Measurements from ENCODE around the gene MYO7A.

The MYO7A gene

DNA sequence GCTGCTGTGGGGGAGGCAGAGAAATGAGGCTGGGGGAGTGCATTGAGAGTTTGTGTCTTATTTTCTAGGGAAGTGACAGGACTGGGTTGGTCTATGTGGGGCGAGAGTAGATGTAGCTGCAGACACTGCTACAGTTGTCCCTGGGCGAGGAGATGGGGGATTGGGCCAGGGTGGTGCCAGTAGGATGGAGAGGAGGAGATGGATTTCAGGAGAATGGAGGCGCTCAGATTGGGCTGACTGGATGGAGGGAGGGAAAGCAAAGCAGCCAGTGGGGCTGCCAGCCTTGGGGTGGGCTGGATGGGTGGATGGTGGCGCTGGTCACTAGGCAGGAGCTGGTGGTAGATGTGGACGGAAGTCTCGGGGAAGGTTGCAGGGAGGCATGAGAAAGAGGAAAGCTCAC, 16.1 kb upstream of the MYO7A start:
- DNase-seq (ENCODE audit: low spot score): no peak

DNA sequence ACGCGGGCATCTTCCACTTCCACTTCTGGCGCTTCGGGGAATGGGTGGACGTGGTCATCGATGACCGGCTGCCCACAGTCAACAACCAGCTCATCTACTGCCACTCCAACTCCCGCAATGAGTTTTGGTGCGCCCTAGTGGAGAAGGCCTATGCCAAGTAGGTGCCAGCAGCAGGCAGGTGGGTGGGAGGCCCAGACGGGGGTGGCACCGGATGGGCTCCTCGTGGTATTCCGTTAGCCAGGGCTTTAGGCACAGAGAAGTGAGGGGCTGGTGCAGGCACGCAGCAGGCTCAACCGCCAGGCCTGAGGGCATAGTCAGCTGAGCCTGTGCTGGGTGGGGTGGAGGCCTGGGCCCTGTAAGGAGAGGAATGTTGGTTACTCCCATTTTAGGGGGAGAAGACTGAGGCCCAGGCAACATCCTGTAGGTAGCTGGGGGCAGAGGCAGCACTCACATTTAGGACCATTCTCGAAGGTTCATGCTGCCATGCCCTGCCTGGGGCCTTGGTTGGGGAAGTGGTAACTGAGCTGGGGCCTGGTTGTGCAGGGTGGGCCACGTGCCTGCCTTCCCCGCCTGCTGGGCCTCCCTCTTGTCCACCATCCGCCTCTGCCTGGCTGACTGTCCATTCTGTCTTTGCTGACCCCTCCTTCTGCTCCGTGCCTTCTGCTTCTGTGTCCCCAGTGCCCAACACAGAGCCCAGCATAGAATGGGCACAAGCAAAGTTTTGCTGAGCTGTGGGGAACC, 15.2 kb upstream of the MYO7A start:
- DNase-seq (ENCODE audit: low spot score): no peak

DNA sequence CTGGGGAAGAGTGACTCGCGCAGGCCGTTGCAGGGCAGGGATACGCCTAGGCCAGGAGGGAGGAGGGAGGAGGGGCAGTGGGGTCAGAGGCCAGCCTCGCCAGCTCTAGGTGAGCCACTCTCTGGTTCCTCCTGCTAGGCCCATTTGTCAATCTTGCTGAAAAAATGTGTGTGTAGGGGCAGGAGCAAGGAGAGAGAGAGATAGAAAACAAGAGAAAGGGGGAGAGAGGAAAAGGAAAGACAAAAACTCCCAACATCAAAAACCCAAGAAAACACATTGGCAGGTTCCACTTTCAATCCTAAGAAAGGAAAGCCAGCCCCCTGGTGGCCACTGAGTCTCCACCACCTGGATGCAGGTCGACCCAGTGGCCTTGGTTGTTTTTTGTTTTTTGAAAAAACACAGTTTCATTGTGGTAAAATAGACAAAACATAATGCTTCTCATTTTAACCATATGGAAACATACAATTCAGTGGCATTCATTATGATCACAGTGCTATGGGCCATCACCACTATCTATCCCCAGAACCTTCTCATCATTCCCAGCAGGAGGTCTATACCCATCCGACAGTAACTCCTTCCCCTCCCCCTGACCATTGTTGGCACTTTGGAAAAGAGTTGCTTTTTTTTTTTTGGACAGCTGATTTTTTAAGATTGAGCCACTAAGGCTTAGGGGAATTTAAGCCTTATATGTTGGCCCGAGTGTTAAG, 14.5 kb upstream of the MYO7A start:
- peak; percentile 26 for DNase-seq (ENCODE audit: low spot score)

DNA sequence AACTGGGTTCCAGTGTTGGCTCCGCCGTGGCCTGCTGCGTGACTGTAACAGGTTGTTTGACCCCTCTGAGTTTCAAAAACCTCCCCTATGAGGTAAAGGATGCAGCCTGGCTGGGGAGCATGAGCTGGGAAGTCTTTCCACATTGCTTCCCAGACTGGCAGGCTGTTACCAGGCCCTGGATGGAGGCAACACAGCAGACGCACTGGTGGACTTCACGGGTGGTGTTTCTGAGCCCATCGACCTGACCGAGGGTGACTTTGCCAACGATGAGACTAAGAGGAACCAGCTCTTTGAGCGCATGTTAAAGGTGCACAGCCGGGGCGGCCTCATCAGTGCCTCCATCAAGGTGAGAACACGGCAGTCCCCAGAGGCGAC, 14.0 kb upstream of the MYO7A start:
- no peak for DNase-seq (ENCODE audit: low spot score)

DNA sequence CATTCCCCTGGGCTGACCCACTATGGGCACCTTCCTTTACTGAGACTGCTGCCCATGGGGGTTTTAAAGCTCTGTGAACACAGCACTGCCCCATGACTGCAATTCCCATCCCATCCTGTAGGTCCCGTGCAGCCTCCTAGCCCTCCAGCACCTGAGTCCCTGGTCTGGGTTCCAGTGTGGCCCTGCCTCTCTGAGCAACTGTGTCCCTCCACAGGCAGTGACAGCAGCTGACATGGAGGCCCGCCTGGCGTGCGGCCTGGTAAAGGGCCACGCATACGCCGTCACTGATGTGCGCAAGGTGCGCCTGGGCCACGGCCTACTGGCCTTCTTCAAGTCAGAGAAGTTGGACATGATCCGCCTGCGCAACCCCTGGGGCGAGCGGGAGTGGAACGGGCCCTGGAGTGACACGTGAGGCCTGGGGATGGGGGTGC, 12.8 kb upstream of the MYO7A start:
- no peak for DNase-seq (ENCODE audit: low spot score)

DNA sequence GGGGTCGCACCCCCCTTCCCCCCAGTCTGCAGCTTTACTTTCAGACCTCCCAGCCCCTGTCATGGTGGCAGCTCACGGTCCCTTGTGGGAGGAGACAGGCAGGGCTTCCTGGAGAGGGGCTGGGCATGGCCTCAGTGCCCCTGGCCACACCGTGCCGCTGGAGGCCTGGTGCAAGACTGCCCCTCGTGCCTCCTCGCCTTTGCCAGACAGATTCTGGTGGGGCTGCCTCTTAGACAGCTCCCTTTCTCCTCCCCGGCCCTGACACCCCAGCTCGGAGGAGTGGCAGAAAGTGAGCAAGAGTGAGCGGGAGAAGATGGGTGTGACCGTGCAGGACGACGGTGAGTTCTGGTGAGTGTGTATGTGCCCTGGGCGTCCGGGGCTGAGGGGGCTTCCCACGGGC, 12.1 kb upstream of the MYO7A start:
- no peak for DNase-seq (ENCODE audit: low spot score)

DNA sequence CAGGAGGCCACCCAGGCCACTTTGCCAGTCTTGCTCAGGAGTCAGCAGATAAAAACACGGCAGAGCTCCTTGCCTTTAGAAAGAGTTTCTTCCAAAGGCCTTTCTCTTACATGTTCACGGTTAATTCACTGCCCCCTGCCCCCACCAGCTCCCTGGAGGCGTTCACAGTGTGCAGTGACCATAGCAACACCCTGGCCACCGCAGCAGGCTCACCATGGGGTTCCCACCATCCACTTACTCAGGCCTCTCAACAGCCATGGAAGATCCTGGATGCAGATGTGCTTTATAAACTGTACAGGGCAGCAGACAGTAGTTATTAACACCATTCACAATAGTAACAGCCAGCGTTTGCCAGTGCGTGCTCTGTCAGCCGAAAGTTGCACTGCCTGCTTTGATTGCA, 10.6 kb upstream of the MYO7A start:
- no peak for DNase-seq (ENCODE audit: low spot score)

DNA sequence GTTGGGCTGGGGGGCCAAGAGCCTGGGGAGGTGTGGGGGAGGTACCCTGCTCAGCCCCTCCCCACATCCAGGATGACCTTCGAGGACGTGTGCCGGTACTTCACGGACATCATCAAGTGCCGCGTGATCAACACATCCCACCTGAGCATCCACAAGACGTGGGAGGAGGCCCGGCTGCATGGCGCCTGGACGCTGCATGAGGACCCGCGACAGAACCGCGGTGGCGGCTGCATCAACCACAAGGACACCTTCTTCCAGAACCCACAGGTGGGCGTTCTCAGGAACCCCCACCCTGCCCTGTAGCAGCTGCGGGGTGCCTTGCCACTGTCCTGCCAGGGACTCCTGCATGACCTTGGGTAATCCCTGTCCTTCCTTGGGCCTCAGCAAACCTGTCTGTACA, 10.0 kb upstream of the MYO7A start:
- no peak for DNase-seq (ENCODE audit: low spot score)

DNA sequence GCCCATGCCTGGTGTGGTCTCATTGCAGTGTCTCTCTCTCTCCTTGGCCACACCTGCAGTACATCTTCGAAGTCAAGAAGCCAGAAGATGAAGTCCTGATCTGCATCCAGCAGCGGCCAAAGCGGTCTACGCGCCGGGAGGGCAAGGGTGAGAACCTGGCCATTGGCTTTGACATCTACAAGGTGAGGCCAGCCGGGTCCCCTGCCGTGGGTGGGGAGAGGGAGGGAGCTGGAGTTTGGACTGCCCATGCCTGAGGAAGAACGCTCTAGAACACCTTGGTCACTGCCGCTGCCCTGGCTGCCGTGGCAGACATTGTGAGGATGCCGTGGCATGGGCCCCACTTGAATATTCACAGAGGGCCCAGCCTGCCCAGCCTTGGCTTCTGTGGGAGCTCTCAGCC, 9.1 kb upstream of the MYO7A start:
- no peak for DNase-seq (ENCODE audit: low spot score)

DNA sequence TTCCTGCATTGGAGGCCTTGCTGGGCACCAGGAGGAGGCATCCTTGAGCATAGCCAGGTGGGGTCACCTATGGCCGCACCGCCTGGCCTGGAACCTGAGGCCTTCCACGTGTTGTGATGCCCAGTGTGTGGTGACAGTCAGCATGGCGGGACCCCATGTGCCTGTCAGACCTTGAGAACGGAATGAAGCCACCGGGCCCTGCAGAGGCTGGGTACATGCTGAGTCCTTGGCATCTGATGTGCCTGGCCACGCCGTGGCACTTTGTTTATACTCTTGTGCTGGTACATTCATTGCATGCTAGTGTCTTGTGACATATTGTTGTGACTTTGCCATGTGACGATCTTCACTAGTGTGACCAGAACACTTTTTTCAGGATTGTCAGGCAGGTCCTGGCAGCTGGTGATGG, 8.5 kb upstream of the MYO7A start:
- no peak for DNase-seq (ENCODE audit: low spot score)

DNA sequence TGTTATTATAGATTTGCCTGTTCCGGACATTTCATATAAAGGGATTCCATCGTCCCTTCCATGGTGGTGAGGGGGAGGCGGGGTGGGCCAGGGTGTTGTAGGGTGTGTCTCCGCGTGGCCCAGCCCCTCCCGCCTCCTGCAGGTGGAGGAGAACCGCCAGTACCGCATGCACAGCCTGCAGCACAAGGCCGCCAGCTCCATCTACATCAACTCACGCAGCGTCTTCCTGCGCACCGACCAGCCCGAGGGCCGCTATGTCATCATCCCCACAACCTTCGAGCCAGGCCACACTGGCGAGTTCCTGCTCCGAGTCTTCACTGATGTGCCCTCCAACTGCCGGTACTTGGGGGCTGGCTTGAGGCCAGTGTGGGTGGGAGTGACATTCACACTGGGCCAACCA, 7.5 kb upstream of the MYO7A start:
- DNase-seq (ENCODE audit: low spot score): no peak

DNA sequence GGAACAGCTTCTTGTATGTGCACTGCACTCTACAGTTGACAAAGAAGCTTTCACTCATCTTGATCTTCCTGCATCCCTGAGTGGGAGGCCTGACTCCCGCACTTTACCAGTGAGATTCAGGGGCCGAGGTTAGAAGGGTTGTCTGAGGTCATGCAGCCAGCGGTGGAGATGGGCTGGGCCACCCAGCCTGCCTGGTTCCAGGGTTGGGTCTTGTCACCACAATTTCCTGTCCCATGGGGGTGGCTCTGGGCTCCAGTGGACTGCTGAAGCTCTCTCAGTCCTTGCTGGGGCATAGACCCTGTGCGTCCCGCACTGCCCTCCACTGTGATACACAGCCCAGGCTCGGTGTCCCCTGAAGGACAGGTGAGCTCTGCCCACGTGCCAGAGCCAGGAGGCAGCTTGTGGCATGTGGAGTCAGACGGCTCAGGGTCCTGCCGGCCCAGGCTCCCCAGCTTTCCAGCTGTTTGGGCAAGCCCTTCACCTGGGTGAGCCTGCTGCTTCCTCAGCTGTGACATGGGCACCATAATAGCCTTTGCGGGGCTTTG, 6.9 kb upstream of the MYO7A start:
- DNase-seq (ENCODE audit: low spot score): no peak

DNA sequence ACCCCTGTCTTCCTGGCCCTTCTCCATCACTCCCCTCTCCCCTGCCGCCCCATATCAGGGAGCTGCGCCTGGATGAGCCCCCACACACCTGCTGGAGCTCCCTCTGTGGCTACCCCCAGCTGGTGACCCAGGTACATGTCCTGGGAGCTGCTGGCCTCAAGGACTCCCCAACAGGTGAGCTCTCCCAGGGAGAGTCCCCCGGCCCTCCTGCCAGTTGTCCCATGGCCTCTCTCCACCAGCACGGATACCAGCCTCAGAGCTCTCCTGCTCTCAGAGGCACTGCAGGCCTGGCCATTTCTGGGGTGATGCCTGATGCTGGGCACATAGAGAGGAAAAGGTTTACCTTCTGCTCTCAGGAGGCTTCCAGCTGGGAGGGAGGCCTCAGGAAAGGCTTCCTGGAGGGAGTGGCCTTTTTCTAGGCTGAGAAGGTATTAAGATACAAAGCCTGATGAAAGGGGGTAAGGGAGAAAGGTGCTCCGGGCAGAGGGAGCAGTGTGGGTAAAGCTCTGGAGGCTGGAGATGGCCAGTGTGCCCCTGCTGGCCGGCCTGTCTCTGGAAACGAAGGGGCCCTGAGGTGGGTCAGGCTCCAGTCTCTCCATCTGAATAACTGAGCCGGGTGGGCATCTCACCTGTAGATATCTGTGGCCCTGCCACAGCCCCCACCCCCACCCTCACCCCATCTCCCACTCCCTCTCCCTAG, 6.0 kb upstream of the MYO7A start:
- no peak for DNase-seq (ENCODE audit: low spot score)

DNA sequence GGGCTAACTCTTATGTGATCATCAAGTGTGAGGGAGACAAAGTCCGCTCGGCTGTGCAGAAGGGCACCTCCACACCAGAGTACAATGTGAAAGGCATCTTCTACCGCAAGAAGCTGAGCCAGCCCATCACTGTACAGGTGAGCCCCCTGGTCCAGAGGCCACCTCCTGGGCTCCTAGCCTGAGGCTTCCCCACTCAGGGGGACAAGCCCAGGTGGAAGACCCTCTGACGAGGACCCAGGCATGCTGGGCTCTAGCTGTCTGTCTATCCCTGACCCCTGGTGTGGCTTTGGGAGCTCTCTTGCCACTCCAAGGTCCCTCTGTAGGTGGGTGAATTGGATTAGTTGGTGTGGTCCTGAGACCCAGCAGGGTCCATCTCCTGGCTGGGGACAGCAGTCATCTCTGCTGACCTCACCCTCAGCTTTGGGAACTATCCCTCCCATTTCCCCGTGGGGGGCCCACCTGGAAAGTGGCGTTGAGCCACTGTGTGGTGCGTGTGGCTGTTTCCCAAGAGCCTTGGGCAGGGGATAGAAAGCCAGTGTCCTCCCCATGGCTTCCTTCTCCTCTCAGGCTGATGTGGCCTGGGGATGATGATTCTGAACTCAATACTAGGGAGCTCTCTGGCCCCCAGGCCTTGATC, 5.4 kb upstream of the MYO7A start:
- DNase-seq (ENCODE audit: low spot score): no peak

DNA sequence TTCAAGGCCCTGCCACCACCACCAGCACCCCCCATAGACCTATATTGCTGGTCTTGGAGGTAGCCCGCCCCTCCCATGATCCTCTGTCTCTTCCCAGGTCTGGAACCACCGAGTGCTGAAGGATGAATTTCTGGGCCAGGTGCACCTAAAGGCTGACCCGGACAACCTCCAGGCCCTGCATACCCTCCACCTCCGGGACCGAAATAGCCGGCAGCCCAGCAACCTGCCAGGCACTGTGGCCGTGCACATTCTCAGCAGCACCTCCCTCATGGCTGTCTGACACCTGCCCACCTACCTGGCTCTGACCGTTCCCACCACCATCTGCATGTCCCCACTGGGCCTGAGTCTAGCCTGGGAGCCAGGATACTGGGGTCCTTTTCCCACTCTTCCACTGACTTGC, 4.5 kb upstream of the MYO7A start:
- DNase-seq (ENCODE audit: low spot score): no peak

DNA sequence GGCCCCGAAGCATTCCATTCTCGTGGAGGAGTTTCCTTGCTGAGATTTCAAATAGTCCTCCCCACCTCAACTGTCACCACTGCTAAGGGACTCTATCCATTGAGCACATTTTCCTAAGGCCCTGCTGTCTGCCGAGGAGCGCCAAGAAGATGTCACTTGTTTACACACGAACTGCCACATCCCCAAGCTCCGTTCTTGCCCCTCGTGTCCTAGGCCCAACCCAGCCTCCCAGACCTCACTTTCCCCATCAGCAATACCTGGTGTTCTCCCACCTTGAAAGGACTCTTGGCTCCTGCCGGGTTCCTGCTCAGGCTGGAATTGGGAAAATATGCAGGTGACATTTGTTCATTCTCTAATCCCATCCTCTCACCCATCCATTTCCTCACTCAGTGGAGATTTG, 4.0 kb upstream of the MYO7A start:
- no peak for DNase-seq (ENCODE audit: low spot score)

DNA sequence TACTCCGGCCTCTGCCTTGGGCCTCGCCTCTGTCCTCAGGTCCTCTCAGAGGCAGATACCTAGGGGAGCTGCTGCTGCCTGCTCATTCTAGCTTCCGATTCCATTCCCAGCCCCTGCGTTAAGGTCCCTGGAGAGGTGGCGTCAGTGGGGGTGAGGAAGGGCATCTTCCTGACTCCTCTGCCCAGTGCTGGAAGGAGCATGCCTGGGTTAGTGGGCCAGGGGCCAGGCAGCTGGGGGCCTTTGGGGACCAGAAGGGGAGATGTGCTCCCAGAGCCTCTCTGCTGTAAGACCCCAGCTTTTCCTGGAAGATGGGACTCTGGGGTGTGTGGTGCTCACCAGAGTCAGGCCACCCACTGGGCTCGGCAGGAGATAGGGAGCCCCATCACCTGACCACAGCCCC, 3.6 kb upstream of the MYO7A start:
- no peak for DNase-seq (ENCODE audit: low spot score)

DNA sequence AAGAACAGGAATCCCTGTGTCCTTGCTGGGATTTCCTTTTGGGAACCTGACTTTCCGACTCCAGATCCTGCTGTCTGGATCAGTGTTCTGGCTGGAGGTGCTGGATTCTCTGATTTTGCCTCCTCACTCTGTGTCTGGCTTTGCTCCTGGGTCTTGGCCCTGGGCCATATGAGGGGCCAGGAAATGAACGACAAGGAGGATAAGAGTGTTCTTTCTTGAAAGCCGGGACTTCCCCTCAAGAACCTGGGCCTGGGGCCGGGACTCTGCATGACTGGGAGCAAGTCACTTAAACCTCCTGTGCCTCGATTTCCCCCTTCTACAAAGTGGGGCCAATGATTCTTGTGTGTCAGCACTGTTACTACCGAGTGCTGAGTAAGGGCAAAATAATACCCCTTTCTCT, 2.9 kb upstream of the MYO7A start:
- DNase-seq (ENCODE audit: low spot score): no peak

DNA sequence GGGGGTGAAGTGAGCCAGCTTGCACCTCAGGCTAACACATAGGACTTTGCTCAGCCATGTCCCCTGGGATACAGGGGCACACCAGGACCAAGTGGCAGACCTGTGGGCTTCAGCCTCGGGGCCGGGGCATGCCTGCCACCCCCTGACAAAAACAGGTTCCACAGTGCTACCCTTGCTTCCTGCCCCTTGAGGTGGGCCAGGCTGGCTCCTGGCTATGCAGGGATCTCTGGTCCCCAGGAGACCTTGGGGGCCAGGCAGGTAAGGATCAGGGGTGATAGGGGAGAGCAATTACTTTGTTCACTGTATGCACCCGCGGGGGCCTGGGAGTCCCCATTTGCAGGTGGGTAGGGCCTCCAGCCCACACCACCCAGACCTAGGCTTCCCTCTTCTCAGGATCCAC, 2.4 kb upstream of the MYO7A start:
- DNase-seq (ENCODE audit: low spot score): no peak

DNA sequence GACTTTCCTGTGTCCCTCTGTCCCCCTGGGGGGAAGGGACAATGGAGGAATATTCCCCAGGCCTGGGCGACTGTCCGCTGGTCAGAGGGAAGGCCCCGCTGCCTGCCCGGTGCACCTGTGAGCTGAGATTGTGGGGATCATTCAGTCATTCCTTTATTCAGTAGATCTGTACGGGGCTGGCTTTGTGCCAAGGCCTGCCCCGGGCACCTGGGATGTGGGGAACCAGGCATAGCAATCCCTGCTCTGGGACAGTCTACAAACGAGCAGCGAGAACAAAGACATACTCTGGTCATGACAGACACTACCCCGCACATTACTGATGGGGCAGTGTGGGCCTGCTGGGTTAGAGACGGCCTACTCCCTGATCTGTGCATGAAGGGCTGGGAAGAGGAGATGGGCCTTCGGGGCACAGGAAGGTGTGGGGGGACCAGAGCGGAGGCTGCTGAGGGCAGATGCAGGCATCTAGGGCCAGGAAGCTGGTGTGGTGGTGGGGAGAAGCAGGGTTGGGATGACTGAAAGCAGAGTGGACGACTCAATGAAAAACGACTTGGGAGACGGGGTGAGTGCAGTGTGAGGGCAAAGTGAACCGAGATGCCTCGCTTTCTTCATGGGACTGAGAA, 1.8 kb upstream of the MYO7A start:
- DNase-seq (ENCODE audit: low spot score): no peak

DNA sequence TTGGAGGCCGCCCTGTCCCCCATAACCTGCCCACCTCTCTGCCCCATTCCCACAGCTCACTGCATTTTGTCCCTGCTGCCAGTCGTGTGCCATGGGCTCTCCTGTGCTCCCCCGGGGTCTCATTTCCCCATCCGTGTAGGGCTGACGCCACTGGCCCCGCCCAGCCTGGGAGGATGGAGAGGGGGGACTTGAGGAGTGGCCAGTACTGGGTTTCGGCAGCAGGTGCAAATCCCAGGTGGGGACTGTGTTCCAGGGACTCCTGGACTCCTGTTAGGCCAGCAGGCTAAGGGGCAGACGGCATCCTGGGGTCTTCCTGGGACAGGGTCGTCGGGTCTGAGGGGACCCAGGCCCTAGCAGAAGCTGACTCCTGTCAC, 1.2 kb upstream of the MYO7A start:
- no peak for DNase-seq (ENCODE audit: low spot score)

DNA sequence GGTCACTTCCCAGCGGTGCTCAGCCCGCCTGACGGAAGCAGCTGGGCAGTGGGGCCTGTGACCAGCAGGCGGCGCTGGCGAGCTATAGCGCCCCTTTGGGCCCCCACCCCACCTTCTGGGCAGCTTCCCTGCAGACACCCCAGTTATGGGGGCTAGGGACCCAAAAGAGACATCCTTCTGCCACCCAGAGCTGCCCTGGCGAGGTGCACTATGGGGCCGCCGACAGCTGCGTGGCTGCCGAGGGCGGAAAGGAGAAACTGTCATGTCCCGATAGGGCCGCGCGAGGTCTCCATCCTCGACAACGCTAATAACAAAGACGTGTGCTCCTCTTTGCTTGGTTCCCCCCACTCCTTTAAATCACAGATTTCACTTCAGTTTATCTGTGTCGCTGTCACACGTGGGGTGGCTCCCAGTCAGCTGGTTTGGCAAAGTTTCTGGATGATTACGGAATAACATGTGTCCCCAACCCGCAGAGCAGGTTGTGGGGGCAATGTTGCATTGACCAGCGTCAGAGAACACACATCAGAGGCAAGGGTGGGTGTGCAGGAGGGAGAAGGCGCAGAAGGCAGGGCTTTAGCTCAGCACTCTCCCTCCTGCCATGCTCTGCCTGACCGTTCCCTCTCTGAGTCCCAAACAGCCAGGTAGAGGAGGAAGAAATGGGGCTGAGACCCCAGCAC, 673 bp upstream of the MYO7A start:
- no peak for DNase-seq (ENCODE audit: low spot score)

Data from RKO (cell line).